HG03521 (cell line): ENCODE results near the gene TRIM65.
"Not testable (repeated sequence)": the region's sequence is repeated elsewhere in the genome, so short reads cannot be mapped to it uniquely, and the experiment has no call there.

Experiments
- ATAC-seq: cut with Tn5 transposase; IDR thresholded peaks from one replicate; pipeline ENCODE4 v1.9.1; 2021; ENCODE audit warnings: mild to moderate bottlenecking, moderate library complexity; ENCODE audit not compliant: unreplicated experiment

Gene TRIM65

DNA sequence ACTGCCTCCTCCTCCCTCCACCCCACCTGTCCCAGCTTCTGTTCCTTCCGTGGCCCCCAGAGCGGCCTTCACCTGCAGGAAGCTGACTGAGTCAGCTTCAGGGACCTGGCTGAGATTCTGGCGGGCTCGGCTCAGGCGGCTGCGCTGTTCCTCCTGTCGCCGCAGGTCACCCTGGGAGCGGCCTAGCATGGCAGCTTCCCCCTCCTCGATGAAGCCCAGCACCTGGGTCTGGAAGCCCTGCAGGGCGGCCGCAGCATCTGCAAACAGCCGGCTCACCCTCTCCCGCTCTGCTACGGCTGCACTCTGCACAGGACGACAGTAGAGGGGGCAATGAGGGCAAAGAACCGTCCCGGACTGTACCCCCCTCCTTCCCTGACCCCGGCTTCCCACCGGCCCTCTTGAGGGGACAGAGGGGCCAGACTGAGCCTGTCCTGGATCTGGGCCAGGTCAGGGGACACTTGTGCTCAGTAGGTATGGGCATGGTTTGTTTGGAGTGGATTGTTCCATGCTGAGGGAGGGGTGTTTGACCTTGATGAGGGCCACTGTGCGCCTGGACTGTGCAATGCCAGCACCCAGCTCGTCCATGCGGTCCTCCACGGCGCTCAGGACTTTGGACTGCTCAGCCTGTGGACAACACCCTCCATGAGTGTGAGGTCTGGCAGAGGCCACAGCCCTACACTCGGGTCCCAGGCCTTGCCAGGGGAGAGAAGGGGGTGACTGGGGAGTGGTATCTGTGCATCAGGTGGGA lies 20.4 kb downstream of the TRIM65 start:
- ATAC-seq: no peak

DNA sequence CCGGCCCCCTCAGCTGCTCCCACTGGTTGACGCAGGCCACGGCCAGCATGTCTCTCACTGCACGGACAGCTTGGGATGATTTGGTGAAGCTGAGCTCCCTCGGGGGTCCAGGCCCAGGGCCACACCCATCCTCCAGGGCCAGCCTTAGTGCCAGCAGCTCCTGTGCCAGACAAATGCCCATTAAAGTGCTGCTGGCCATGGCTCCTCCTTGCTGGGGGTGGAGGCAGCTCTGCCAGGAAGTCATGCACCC lies 20.9 kb downstream of the TRIM65 start:
- no peak for ATAC-seq

DNA sequence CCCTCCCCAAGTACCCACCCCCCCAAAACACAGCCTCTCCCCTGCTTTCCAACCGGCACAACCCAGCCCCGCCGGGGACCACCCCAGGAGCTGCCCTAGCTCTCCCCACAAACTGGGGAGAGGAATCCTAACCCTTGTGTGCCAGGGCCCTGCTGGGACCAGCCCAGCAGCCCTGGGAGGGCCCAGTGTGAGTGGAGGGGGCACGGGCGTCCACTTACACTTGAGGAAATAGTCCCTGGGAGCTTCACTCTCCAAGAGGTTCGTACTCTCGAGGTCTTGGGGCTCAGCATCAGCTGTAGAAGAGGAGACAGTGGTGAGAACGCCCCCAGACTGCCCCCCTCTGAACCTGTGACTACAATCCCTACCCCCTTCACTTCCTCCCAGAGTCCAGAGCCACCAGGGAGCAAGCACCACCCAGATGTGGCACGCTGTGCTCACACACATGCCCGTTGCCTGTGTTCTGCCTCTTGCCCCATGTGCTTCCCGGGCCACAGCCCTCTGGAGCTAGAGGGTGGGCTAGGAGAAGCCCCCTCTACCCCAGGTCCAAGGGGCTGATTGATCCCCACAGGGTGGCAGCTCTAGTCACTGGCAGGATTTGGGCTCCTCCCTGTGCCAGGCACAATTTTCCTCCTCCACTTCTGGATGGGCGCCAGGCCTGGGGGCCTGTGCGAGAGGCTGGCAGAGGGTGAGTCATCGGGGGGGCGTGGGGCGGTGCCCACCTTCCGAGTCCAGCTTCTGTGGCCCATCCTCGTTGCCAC lies 21.4 kb downstream of the TRIM65 start:
- no peak for ATAC-seq

DNA sequence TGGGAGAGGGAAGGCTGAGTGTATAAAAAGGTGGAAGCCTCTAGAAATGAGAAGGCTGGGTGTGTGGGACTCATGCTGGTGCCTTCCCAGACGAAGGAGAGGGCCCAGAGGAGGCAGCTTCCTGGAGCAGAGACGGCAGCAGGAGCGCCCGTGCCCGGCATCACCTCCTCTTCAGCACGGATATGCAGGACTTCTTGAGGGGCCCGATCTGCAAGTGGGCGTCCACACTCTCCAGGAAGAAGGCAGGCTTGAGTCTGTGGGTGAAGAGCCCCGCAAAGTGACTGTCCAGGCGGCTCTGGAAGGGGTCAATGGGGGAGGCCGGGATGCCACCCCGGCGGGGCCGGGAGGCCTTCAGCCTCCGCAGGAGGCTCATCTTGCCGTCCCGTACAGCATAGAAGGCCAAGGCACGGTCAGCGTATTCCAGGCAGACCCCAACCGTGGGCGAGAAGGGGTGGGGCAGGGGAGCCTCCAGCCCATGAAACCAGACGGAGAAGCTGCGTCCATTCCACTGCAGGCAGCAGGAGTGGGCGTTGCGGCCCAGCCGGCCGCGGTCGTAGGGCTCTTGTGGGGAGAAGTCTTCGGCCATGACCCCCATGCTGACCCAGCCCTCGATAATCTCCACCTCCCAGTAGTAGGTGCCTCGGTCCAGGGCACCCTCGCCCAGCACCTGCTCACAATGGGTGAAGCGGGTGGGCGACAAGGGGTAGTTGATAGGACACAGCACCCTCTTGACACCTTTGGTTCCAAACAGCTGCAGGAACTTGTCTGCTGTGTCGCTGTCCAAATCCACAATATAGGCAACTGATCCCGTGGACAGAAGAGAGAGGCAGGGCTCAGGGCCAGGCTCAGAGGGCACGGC lies 22.2 kb downstream of the TRIM65 start:
- no peak for ATAC-seq

DNA sequence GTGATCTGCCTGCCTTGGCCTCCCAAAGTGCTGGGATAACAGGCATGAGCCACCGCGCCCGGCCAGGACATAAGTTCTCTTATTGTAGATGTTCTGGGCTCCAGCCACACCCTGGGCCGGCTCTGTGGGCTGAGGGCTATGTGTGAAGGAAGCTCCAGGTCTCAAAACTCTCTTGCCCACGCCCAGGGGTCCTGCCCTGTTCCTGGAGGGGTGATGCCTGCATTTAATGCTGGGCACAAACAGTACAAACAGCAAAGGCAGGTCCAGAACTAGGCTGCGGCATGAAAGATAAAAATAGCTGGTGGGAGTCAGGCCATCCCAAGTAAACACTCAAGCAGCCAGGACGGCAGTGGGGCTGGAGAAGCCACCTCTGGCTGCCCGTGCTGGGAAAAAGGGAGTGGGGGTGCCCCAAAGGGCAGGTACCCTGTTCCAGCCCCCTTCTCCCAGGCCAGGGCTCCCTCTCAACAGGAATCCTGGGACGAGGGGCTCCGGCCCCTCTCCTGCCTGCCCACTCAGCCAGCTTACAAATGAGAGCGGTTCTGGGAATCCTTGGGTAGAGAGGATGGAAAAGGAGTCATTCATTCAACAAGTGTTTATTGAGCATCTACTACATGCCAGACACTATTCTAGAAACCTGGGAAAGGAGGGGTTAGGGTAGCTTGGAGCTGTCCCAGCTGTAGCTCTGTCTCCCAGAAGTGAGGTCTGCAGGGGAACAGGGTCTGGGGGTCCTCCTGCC lies 23.0 kb downstream of the TRIM65 start:
- ATAC-seq: no peak

DNA sequence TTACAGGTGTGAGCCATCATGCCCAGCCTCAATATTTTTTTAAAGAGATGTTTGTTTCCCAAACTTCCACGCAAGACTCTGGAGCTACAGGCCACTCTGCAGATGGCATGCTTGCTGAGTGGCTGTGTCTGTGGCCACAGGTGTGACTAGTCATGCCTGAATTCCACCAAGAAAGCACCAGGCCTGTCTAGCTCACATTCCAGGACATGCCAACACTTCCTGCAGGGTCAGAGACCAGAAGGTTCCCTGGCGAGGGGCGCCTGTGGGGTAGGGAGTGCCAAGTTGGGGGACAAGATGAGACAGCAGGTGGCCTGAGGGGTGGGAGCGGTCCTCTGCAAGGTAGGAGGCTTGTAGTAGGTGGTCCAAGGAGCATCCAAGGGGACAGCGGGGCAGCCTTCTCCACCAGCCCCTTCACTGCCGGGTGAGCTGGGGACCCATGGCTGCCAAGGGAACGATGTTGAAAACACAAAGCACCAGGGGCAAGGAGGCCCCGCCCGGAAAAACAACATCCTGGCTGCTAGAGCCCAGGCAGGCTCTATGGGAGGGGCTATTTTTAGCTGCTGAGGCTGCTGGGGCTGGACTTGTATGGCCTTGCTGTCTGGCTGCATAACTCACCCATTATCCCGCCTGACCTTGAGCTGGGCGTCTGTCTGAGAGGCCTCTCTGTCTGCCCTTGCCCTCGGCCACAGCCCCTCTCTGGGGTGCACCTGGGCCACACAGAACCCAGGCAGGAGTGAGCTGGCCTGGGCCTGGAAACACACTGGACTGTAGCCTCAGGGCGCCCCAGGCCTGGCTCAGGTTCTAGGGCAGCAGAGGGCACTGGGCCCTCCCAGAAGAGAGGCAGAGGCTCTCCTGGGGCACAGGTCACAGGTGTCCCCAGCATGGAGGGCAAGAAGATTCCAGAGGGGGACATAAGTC lies 24.1 kb downstream of the TRIM65 start:
- no peak for ATAC-seq

DNA sequence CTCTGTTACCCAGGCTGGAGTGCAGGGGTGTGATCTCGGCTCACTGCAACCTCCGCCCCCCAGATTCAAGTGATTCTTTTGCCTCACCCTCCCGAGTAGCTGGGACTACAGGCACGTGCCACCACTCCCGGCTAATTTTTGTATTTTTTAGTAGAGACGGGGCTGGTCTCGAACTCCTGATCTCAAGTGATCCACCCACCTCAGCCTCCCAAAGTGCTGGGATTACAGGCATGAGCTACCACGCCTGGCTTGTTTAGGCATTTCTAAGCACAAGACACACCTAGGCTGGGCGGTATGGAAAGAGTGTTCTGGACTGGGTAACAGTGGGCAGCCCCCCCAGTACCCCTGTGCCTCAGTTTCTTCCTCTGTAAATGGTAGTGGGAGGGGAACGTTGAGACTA lies 26.5 kb downstream of the TRIM65 start:
- ATAC-seq: not testable (repeated sequence)

DNA sequence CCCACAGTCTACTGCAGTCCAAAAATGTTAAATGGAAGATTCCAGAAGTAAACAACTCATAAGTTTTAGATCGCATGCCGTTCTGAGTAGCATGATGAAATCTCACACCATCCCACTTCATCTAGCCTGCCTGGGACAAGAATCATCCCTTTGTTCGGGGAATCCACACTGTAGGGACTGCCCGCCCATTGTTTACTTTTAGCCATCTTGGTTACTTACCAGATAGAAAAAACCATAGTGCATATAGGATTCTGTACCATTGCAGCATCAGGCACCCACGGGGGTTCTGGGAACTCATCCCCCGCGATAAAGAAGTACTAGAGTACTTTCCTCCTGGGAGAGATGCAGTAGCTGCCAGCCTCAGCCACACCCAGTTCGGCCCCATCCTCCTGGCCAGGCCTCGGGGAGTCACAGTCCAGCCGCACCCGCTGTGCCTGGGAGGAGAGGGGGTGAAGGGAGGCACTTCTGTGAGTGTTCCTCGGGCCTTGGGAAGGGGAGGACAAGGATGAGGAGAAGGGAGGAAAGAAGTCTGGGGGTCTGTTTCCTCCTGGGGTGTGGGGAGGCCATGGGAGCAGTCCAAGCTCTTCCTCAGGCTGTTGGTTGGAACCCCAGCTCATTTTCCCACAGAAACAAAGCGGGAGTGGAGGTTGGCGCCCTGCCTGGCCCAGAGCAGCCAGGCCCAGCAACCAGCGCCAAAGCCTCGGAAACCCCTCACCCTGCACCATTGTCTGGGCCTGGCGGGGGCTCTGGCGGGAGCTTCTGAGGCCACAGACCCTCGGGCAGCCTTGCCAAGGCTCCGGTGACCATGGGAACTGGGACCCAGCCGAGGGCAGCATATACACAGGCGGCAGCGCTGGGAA lies 27.2 kb downstream of the TRIM65 start:
- ATAC-seq: no peak

DNA sequence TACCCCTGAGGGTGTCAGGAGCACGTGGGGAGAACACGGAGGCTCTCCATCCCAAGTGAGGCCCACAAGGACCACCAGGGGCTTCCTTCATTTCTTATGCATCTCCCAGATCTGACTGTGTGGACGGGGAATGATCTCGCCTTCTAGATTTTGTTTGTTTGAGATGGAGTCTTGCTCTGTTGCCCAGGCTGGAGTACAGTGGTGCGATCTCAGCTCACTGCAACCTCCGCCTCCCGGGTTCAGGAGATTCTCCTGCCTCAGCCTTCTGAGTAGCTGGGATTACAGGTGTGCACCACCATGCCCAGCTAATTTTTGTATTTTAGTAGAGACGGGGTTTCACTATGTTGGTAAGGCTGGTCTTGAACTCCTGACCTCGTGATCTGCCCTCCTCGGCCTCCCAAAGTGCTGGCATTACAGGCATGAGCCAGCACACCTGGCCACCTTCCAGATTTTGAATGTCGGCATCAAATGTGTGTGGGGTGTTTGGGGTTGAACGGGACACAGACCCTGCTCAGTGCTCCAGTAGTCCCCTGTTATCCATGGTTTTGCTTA lies 27.9 kb downstream of the TRIM65 start:
- not testable (repeated sequence) for ATAC-seq

DNA sequence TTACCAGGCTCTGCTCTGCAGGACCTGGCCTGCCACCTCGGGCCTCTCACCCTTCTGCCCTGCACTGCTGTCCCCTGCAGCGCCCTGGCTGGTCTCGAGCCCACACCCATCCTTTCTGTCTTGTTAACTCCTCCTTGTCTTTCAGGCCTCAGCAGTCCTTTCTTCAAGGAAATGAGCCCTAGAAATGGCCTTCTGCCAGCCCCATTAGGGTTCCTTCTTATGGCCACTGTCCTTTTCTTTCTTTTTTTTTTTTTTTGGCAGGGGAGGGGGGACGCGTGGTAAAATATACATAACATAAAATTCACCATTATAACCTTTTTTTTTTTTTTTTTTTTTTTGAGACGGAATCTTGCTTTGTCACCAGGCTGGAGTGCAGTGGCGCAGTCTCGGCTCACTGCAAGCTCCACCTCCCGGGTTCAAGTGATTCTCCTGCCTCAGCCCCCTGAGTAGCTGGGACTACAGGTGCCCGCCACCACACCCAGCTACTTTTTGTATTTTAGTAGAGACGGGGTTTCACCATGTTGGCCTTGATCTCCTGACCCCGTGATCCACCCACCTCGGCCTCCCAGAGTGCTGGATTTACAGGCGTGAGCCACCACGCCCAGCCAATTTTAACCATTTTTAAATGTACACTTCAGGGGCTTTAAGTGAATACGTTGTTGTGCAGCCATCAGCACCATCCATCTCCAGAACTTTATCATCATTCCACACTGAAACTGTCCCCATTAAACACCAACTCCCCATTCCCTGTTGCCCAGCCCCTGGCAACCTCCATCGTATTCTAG lies 31.2 kb downstream of the TRIM65 start:
- not testable (repeated sequence) for ATAC-seq

DNA sequence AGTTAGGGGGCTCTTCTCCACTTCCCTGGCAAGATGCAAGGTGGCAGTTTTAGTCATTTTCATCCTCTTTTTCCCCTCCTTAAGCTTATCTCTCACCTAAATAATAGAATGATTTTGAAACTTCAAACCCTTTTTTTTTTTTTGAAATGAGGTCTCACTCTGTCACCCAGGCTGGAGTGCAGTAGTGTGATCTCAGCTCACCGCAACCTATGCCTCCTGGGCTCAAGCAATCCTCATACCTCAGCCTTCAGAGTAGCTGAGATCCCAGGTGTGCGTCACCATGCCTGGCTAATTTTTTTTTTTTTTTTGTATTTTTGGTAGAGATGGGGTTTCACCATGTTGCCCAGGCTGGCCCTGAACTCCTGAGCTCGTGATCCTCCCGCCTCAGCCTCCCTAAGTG lies 31.9 kb downstream of the TRIM65 start:
- peak; percentile 10 for ATAC-seq

DNA sequence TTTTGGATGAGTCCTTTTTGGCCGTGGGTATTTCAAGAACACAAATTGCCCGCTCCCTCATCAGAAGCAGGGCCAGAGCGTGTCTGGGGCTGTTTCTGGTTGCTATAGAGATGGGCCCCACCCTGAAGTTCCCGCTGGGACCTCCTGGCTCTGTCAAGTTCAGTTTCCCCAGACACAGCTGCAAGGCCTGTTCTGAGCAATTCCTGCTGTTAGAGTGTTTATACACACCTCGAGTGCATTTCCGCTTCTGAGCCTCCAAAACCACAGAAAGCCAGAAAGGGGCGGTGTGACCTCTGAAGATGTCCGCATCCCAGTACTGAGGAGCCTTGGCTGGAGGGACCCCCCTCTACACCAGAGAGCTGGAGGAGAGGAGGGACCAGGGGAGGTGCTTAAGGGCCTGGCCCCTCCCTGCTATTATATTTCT lies 32.3 kb downstream of the TRIM65 start:
- ATAC-seq: peak; percentile 48

DNA sequence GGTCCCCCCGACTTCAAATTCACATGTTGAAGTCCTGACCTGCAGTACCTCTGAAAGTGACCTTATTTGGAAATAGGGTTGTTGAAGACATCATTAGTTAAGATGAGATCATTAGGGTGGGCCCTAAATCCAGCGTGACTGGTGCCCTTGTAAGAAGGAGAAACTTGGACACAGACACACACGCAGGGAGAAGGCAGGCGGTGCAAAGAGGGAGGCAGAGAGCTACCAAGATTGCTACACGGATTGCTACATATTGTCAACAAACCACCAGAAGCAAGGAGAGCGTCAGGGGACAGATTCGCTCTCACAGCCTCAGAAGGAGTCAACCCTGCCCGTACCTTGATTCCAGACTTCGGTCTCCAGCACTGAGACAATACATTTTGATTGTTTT lies 34.8 kb downstream of the TRIM65 start:
- ATAC-seq: no peak

DNA sequence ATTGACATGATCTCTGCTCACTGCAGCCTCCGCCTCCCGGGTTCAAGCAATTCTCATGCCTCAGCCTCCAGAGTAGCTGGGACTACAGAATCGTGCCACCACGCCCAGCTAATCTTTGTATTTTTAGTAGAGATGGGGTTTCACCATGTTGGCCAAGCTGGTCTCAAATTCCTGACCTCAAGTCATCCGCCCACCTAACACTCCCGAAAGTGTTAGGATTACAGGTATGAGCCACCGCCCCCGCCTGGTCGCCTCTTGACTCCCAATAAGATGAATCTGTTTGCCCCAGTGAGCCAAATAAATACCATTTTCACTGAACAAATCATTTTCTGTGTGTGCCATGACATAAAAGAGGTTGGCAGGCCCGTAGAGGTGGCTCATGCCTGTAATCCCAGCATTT lies 37.4 kb downstream of the TRIM65 start:
- not testable (repeated sequence) for ATAC-seq

DNA sequence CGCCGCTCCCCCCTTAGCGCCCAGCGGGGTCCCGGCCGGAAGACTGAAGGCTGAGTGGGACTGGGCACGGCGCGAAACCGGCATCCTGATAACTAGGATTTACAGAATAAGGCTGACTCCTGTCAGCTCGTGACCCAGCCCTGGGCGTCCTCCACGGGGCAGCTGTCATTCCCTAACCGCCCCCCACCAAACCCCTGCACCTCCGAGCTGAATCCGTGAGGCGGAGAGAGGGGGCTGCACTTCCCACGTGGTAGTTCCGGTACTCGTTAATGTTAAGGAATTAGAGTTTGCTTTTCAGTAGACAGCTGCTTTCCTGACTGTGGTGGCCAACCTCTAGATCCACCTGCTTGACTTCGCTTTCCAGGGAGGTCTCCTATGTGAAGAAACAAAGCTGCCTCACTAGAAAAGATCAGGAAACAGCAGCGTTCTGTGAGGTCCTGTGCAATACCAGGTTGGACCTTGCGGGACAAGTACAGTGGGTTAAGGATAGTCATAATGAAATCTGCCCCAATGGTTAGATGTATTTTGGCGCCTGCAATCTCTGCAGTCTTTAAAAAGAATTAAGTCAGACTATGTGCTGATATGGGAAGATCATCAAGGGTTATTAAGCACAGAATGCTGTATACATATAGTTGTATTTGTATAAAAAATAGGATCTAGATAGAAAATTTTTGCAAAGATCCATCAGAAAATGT lies 40.5 kb downstream of the TRIM65 start:
- peak; percentile 22 for ATAC-seq

DNA sequence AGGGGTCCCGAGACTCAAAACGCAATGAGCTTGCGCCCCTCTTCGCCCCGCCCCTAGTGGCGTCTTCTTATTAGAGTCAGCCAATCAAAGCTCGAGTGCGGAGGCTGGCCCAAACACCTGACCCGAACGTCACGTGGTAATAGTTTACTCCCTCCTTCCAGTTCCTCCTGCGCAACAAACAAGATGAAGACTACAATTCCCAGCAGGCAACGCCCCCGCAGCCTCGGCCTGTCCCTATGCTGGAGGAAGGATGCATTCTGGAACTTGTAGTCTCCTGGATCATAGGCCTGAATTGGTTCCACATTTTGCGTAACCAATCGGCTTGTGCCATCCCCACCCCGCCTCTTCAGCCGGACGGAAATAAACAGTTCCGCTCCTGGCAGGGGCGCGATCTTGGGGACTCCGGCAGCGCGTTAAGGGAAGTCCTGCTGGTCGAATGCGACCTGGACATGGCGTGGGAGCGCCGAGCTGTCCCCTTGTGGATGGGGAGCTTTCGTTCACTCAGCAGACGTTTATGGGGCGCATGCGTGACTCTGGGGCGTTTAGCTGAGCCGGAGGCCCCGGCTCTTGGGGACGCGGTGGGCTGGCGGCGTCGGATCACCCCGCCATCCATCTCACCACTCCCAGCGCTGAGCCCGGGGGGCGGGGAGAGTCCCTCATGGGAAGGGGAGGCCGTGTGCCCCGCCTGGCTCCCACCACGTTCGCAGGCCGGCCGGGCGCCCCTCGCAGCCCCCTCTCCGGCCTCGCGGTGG lies 41.3 kb downstream of the TRIM65 start, which contains the start of gene WBP2:
Gene WBP2 (minus strand): TSS at position 26 of the 752 bp plus-strand sequence. CDS start 38 bp downstream, outside the sequence.
- ATAC-seq: peak; percentile 86
